ENCODE results near the gene SLC29A4. TPM values are rescaled to one million over a fixed set of nuclear protein-coding genes. Genes with fewer than 3 reads are reported as not detected.

SLC29A4 gene
- total and polyA plus RNA-seq, 2 of the 4 experiments (the other 2 are of a cell fraction) = 2.3 to 7.6 TPM

GRCh38 chr7:5303061-5303460 is 20.3 kb downstream of the SLC29A4 start:
- no peak for TF ChIP-seq MAFK (IDR thresholded peaks at IDR 0.05; ENCODE audit: low read depth, low read length)
- no peak for TF ChIP-seq RAD21 (IDR thresholded peaks at IDR 0.05; ENCODE audit: low read length)
- 88% methylated on average over 7 of the region's 18 CpGs; no CpG with 5 or more reads in 1 of the 2 experiments for WGBS, 2 experiments (ENCODE audit: extremely low coverage in 2 of 2, insufficient read length in 1 of 2)
- Histone ChIP-seq H3K23ac (ENCODE audit: low read depth, low read length) (no peak overlapping the region), H2BK5ac (ENCODE audit: low read depth, low read length, poor library complexity, severe bottlenecking) (no peak overlapping the region), H3K4ac (ENCODE audit: low read depth, low read length) (no peak overlapping the region), H2AK9ac (replicated peaks; ENCODE audit: low read depth, low read length, poor library complexity) (no peak overlapping the region), H2BK120ac (ENCODE audit: low read depth, low read length) (no peak overlapping the region), H2AK5ac (ENCODE audit: low read depth, low read length) (no peak overlapping the region), H3K14ac (replicated peaks; ENCODE audit: low read depth, low read length) (no peak overlapping the region), H2AFZ (replicated peaks; ENCODE audit: low read length, poor library complexity) (no peak overlapping the region), H3K9ac (ENCODE audit: low read depth, low read length) (no peak overlapping the region), H3K18ac (ENCODE audit: low read depth, low read length) (no peak overlapping the region), H3K9me3 (ENCODE audit: control insufficient read depth, insufficient read depth, low read length) (no peaks in the 10 kb centered on the region), H4K5ac (ENCODE audit: low read depth, low read length) (no peak overlapping the region), H3K27me3 (ENCODE audit: control insufficient read depth, insufficient read depth, low read length) (no peaks in the 10 kb centered on the region), H3K4me1 (ENCODE audit: control insufficient read depth, insufficient read depth, low read length) (no peaks in the 10 kb centered on the region), H3K36me3 (ENCODE audit: control insufficient read depth, insufficient read depth, low read length) (peaks cover 12% of the 10 kb centered on the region), H3K4me2 (ENCODE audit: low read depth, low read length) (no peak overlapping the region), H3K9me1 (ENCODE audit: insufficient read depth, low read length) (no peaks in the 10 kb centered on the region), H2BK15ac (ENCODE audit: low read depth, low read length) (no peak overlapping the region), H4K91ac (ENCODE audit: insufficient read depth, low read depth, low read length) (no peak overlapping the region), H3K56ac (ENCODE audit: extremely low read depth, insufficient read depth, low read length) (no peak overlapping the region), H2BK20ac (ENCODE audit: low read depth, low read length) (no peak overlapping the region), H3K4me3 (ENCODE audit: insufficient read depth, low read depth, low read length) (no peak overlapping the region), H3K79me1 (ENCODE audit: low read depth in 1 of 2, low read length in 2 of 2) (no peaks in the 10 kb centered on the region), H3K27ac (ENCODE audit: insufficient read depth, low read length) (no peak overlapping the region), H4K20me1 (ENCODE audit: insufficient read depth, low read length) (no peaks in the 10 kb centered on the region), H4K8ac (ENCODE audit: low read depth in 2 of 2, low read length in 2 of 2) (no peak overlapping the region)
- in situ Hi-C loops (cut with MboI; ENCODE audit: low sequenced_read_pairs) (no loop called here), intact Hi-C loops (cut with micrococcal nuclease) (no loop called here), dilution Hi-C loops (cut with HindIII; ENCODE audit: low sequenced_read_pairs, unreplicated experiment) (no loop called here)
- DNase-seq = no peak
- no TSS peak for BruUV-seq (replicated peaks)
- ChIA-PET CTCF (no interaction called here), POLR2A (ENCODE audit: unreplicated experiment) (no interaction called here)
- peak; percentile 22 for ATAC-seq (ENCODE audit: low read depth)
